Measurements from ENCODE around the gene UNC5C.

Gene UNC5C

GRCh38 chr4:95446173-95446572 lies 102.6 kb downstream of the UNC5C start:
- DNase-seq, result no peak

- DNase-seq, result no peak
These were observed 103.5 kb downstream of the UNC5C start for GRCh38 chr4:95445251-95445650.

GRCh38 chr4:95444812-95445211 lies 104.0 kb downstream of the UNC5C start:
- no peak for DNase-seq

- DNase-seq, result no peak
These were observed 108.9 kb downstream of the UNC5C start for GRCh38 chr4:95439896-95440295.

GRCh38 chr4:95439071-95439470 lies 109.7 kb downstream of the UNC5C start:
- DNase-seq, result no peak

- no peak for DNase-seq
These were observed 116.3 kb downstream of the UNC5C start for GRCh38 chr4:95432466-95432865.

GRCh38 chr4:95431678-95432077 lies 117.1 kb downstream of the UNC5C start:
- DNase-seq, result no peak

GRCh38 chr4:95429416-95429815 lies 119.4 kb downstream of the UNC5C start:
- no peak for DNase-seq

- DNase-seq, result no peak
These were observed 120.3 kb downstream of the UNC5C start for GRCh38 chr4:95428291-95429070.

GRCh38 chr4:95426455-95426854 lies 122.3 kb downstream of the UNC5C start:
- DNase-seq, result no peak

GRCh38 chr4:95422436-95422835 lies 126.3 kb downstream of the UNC5C start:
- DNase-seq, result no peak

- DNase-seq, result no peak
These were observed 126.9 kb downstream of the UNC5C start for GRCh38 chr4:95421869-95422268.

- no peak for DNase-seq
These were observed 131.2 kb downstream of the UNC5C start for GRCh38 chr4:95417531-95417930.

- no peak for DNase-seq
These were observed 133.4 kb downstream of the UNC5C start for GRCh38 chr4:95415346-95415771.

GRCh38 chr4:95411371-95412088 lies 137.2 kb downstream of the UNC5C start:
- DNase-seq, result no peak

GRCh38 chr4:95410387-95410977 lies 138.3 kb downstream of the UNC5C start:
- DNase-seq, result no peak

- no peak for DNase-seq
These were observed 139.0 kb downstream of the UNC5C start for GRCh38 chr4:95409750-95410149.

- DNase-seq, result no peak
These were observed 139.6 kb downstream of the UNC5C start for GRCh38 chr4:95409127-95409526.

- no peak for DNase-seq
These were observed 146.5 kb downstream of the UNC5C start for GRCh38 chr4:95402299-95402698.

- no peak for DNase-seq
These were observed 150.6 kb downstream of the UNC5C start for GRCh38 chr4:95398217-95398616.

- no peak for DNase-seq
These were observed 153.9 kb downstream of the UNC5C start for GRCh38 chr4:95394752-95395306.

GRCh38 chr4:95393821-95394220 lies 155.0 kb downstream of the UNC5C start:
- no peak for DNase-seq

- no peak for DNase-seq
These were observed 159.9 kb downstream of the UNC5C start for GRCh38 chr4:95388911-95389310.

- DNase-seq, result no peak
These were observed 161.1 kb downstream of the UNC5C start for GRCh38 chr4:95387719-95388118.
